HG03460 (cell line): ENCODE results near the gene PTP4A2.

Experiments
- ATAC-seq: cut with Tn5 transposase; IDR thresholded peaks from one replicate; pipeline ENCODE4 v1.9.1; 2021; ENCODE audit not compliant: unreplicated experiment

The PTP4A2 gene

GRCh38 chr1:31938184-31938975 lies at the start of gene PTP4A2:
Gene PTP4A2 (minus strand): TSS chr1:31938368. CDS start chr1:31919065, 19,303 bp downstream.
- ATAC-seq, result peak; percentile 62

GRCh38 chr1:31987135-31987619 lies 49.0 kb upstream of the PTP4A2 start:
- ATAC-seq, result no peak

- no peak for ATAC-seq
Observed at GRCh38 chr1:31985430-31985829, 47.3 kb upstream of the PTP4A2 start.

GRCh38 chr1:31984419-31985347 lies 46.5 kb upstream of the PTP4A2 start:
- ATAC-seq, result no peak

GRCh38 chr1:31981972-31982371 lies 43.8 kb upstream of the PTP4A2 start:
- no peak for ATAC-seq

- ATAC-seq, result no peak
Observed at GRCh38 chr1:31981456-31981839, 43.3 kb upstream of the PTP4A2 start.

GRCh38 chr1:31980835-31981455 lies 42.8 kb upstream of the PTP4A2 start:
- no peak for ATAC-seq

DNA sequence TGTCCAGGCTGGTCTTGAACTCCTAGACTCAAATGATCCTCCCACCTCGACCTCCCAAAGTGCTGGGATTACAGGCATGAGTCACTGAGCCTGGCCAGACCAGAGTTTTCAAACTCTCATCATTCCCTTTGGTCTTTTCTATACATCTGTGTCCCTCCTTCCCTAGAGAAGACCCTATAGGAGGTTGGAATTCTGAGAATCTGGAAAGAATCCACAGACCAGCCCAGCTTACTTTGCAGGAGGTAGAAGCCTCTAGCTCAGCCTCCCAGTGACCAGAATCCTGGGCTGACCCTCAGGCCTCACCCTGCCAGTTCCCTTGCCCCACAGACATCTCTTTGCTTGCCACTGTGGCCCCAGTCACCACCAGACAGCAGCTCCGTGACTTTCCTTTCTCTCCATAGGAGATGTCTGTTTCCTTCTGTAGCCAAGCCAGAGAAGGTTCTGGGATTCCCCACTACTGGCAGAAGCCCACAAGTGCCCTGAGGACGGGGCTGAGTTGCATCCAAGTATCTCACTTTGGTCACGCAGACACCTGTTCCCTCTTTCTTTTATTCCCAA lies 40.8 kb upstream of the PTP4A2 start:
- ATAC-seq, result no peak

GRCh38 chr1:31977385-31978131 lies 39.4 kb upstream of the PTP4A2 start:
- ATAC-seq, result no peak

- ATAC-seq, result no peak
Observed at GRCh38 chr1:31976401-31976800, 38.2 kb upstream of the PTP4A2 start.

DNA sequence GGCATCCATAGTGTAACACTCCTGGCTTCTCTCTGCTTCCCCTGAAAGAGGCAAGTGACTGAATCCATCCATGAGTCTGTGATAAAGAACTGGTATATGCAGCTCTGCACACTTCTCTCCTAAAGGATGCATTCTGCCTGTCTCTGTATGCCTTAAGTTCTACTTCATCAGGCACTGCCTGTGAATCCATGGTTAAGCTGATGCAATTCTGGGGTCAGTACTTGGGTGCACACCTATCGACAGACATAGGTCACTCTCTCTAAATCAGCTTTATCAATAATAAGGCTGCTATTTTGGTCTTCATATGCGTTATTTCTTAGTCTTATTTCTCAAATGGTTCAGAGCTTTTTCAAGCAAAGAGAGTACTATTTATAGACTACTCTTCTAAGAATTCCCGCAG lies 32.7 kb upstream of the PTP4A2 start:
- ATAC-seq, result no peak

DNA sequence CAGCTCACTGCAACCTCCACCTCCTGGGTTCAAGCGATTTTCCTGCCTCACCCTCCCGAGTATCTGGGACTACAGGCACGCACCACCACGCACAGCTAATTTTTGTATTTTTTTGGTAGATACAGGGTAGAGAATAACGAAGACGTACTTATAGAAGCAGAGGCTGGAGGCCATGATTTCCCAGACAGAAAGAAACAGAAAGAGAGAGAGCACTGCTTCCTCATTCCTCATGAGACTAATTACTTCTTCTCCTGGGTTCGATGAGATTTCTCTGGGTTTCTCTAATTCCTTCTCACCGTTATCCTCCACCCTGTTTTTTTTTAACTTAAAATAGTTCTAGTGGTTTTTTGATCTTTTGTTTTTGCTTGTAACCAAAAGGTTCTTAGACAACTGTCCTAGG lies 23.4 kb upstream of the PTP4A2 start:
- ATAC-seq, result no peak

DNA sequence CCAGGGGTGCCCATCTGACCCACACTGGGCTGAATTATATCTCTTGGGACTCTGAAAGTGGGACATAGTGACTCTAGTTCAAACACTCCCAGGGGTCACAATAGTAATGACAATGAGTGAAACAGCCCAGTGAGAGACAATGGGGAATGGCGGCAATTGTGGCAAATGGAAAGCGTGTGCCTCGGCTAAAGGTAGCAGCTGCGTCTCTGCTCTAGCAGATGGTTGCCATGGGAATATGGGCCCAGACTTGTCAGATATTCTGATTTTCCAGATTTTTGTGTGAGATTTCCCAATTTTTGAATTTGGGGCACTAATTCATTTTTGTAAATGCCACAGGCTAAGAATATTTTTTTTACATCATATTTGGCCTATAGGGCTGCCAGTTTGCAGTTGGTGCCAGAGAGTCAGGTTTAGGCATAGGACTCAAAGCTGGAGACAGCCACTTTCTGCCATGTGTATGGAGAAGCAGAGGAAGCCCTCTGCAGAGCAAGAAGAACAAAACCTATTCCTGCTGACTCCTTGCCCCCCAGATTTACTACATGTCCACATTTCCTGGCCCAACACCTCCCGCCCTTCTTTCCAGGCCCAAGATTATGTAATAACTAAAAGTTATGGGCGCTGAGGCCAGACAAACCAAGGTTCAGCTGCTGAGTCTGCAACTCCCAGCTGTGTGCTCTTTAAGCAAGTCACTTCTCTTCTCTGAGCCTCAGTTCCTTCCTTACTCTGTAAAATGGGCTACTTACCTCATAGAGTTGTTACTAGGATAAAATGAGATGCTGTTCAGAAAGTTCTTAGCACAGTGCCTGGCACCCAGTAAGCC lies 21.6 kb upstream of the PTP4A2 start:
- no peak for ATAC-seq

DNA sequence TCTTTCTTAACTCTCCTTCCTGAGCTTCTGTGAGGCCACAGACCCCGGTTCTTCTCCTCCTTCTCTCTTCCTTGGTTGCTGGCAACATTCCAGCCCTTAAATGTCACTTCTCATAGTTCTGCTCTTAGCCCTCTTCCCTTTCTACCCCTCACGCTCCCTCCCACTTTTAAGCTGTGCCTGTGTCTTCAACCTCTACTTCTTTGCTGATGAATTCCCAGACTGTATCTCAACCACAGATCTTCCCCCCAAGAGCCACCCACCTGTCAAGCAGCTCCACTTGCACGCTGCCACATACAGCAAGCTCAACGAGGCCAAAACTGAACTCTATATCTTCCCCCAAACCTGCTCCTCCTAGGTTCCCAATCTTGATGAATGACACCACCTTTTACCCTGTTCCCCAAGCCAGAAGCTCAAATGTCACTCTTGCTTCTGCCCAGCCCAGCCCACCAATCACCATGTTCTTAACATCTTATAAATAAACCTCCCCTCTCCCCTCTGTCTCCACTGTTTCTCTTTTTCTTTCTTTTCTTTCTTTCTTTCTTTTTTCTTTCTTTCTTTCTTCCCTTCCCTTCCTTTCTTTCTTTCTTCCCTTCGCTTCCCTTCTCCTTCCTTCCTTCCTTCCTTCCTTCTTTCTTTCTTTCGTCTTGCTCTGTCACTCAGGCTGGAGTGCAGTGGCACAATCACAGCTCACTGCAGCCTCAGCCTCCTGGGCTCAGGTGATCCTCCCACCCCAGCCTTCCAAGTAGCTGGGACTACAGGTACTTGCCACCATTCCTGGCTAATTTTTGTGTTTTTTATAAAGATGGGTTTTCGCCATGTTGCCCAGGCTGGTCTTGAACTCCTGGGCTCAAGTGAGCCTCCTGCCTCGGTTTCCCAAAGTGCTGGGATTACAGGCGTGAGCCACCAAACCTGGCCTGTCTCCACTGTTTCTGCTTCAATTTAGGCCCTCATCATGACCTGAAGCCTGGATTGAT lies 19.8 kb upstream of the PTP4A2 start:
- no peak for ATAC-seq

- peak; percentile 78 for ATAC-seq
Observed at GRCh38 chr1:31955917-31956736, 18.0 kb upstream of the PTP4A2 start.

- ATAC-seq, result no peak
Observed at GRCh38 chr1:31954607-31955283, 16.6 kb upstream of the PTP4A2 start.

GRCh38 chr1:31952825-31953220 lies 14.7 kb upstream of the PTP4A2 start:
- ATAC-seq, result no peak
